NCI-H345 (cell line): ENCODE data around the gene STAM2.
"Not testable (repeated sequence)": the region's sequence is repeated elsewhere in the genome, so short reads cannot be mapped to it uniquely, and the experiment has no call there.

ENCODE experiments used
- DNase-seq: peaks from one replicate; lab custom pipeline; 2025; lab: John Stamatoyannopoulos, UW

Gene STAM2

GRCh38 chr2:152172201-152172785 is 3.3 kb downstream of the STAM2 start:
- DNase-seq = not testable (repeated sequence)

- no peak for DNase-seq
Observed at GRCh38 chr2:152171718-152172117, 3.8 kb downstream of the STAM2 start.

DNA sequence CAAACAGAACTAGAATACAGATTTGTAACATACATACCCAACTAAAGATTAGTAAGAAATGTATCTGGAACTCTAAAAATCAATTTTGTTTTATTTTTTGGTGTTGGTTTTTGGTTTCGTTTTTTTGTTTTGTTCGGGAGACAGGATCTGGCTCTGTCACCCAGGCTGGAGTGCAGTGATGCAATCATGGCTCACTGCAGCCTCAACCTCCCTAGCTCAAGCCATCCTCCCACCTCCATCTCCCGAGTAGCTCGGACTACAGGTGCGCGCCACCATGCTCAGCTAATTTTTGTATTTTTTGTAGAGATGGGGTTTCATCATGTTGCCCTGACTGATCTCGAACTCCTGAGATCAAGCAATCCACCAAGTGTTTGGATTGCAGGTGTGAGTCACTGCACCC is 6.4 kb downstream of the STAM2 start:
- not testable (repeated sequence) for DNase-seq

DNA sequence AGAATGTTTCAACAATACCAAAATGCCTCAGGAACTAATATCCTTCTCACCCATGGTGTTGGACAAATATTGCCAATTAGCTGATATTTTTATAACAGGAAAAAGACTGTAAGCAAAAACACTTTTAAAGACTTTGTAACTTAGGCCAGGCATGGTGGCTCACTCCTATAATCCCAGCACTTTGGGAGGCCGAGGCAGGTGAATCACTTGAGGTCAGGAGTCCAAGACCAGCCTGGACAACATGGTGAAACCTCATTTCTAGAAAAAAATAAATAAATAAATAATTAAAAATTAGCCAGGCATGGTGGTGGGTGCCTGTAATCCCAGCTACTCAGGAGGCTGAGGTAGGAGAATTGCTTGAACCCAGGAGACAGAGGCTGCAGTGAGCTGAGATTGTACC is 8.1 kb downstream of the STAM2 start:
- DNase-seq = not testable (repeated sequence)

DNA sequence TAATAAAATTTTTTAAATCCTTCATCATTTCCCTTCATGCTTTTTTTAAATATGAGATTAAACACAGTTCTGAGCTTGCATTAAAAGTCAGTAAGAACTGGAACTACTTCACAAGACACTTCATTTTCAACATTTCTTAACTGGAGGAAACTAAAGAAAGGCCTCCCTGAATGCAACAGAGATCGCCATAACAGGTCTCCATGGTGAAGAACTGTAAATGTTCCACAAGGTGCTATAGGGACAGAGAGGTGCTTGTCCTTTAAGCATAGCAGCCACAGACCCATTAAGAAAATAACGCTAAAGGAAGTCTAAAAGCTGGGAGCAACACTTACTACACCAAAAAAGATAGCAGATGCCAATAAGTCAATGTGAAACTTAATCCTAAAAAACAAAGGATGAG is 8.5 kb downstream of the STAM2 start:
- DNase-seq = no peak

DNA sequence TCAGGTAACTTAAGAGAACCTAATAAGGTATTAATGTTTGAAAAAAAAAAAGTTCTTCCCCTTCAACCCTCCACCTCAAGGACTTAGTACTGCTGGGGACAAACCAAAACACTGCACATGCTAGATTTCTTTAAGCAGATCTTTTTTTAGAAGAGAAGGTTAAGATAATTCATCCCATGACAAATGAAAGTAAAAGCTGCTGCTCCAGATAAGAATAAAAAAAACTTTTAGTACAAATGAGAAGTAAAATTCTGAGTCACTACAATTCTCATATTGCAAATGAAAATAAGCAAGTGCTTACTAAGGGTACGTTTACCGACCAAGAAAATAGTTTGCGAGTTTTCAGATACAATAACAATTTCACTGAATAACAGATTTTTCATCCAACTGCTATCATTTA is 8.9 kb downstream of the STAM2 start:
- no peak for DNase-seq

GRCh38 chr2:152165780-152166179 is 9.8 kb downstream of the STAM2 start:
- no peak for DNase-seq

DNA sequence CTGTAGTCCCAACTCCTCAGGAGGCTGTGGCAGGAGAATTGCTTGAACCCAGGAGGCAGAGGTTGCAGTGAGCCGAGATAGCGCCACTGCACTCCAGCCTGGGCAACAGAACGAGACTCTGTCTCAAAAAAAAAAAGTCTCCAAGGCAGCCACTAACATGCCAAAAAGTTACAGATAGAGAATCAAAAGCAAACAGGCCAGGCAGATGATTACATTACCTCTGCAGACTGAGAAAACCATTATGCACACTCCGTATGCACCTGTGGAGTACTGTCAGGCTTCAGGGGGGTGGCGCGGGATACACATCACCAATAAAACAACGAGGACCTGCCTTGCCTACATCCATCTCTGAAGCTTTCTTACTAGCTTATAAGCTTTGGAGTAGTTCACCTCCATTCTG is 10.3 kb downstream of the STAM2 start:
- DNase-seq = no peak

- DNase-seq = not testable (repeated sequence)
Observed at GRCh38 chr2:152163669-152164068, 11.9 kb downstream of the STAM2 start.

DNA sequence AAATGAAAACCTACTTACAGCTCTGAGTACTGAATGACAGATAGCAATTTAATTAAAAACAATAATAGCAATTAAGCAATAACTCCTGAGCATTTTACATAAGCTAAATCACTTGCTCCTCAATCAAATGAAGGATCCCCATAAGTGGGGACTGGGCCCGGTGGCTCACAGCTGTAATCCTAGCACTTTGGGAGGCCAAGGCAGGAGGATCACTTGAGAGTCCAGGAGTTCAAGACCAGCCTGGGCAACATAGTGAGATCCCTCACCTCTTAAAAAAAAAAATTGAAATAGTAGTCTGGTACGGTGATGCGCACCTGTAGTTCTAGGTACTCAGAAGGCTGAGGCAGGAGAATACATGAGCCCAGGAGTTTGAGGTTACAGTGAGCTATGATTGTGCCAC is 13.4 kb downstream of the STAM2 start:
- DNase-seq = no peak

GRCh38 chr2:152161598-152161997 is 14.0 kb downstream of the STAM2 start:
- no peak for DNase-seq

- DNase-seq = not testable (repeated sequence)
Observed at GRCh38 chr2:152160378-152160777, 15.2 kb downstream of the STAM2 start.

DNA sequence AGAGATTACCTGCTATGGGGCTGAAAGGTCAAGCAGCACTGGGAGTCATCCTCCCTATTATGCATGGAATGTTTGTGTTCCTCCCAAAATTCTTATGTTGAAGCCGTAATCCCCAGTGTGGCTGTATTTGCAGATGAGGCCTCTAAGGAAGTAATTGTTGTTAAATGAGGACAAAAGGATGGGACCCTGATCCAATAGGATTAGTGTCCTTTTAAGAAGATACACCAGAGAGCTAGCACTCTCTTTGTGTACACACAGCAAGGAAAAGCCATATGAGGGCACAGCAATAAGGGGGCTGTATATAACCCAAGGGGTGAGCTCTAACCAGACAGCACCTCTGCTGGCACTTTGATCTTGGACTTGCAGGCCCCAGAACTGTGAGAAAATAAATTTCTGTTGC is 18.3 kb downstream of the STAM2 start:
- DNase-seq = no peak

GRCh38 chr2:152155209-152155608 is 20.4 kb downstream of the STAM2 start:
- DNase-seq = no peak

DNA sequence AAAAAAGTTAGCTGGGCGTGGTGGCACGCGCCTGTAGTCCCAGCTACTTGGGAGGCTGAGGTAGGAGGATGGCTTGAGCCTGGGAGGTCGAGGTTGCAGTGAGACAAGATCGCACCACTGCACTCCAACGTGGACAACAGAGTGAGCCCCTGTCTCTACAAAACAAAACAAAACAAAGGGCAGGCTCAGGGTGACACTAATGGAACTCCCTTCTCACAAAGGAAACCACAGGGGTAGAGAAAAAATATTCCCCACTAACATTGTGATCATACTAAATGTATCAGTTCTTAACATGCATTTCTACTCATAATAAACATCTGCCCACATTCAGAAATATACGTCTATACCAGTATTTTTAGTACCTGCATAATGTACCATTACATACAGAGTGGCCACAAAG is 21.1 kb downstream of the STAM2 start:
- DNase-seq = no peak

DNA sequence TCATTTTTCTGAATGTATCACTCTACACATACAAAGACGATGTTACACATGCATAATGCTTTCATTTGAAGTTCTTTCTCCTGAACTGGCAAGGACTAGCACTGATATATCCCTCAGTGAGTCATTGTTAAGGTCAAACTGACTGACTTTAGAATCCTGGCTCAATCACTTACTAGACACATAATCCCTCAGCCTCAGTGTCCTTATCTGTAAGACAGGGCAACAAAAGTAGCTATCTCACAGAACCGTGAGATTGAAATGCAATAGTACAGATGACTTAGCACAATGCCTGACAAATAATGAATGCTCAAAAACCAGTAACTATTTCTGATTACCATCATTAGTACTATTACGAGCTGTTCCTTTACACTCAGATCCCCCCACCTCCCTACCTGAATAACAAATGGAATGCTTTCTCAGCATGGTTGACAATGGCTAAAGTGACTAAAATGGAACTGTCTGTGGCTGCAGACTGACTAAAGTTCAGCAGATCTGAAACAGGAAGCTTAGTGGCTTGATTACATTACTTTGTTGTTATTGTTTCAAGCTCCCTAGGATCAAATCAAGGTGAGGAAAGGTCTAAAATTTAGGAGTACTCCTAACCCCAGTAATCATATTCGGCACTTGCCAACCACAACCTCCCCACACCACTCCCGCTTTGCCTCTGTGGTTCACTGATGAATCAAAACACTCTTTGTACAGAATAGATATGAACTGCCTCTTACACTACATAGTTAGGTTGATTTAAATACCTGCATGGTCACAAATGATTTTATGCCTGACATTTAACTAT is 40.9 kb downstream of the STAM2 start:
- no peak for DNase-seq

DNA sequence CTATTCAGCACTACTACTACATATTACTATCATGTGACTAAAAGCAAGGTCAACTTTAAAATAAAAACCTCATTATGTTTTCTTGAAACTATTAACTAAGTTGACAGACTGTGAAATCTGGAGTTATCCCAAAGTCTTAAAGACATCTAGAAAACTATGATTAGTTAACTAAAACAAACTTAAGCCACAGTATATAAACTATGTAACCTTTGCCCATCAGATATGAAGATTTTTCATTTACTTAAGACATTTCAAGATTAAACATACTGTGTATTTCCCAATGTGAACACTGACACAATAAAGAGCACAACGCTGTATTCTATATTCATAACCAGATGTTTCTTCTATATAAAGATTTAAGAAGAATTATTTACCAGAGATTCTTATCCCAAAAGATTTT is 43.3 kb downstream of the STAM2 start:
- no peak for DNase-seq

GRCh38 chr2:152127628-152128027 is 47.9 kb downstream of the STAM2 start:
- DNase-seq = no peak

DNA sequence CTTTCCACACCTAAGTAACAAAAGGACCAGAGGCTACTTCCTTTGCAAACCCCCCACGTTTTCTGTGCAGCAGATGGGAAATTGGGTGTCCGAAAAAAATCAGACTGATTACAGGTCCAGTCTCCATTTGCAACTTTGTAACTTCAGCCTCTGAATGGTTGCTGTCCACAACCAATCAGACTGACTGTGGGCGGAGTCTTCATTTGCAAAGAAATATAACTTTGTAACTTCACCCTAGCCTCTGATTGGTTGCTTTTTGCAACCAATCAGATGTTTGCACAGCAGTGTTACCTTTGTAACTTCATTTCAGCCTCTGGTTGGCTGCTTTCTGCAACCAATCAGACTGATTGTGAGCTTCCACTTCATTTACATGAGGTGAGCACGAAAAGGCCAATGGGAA is 48.9 kb downstream of the STAM2 start:
- no peak for DNase-seq

- no peak for DNase-seq
Observed at GRCh38 chr2:152122161-152122560, 53.4 kb downstream of the STAM2 start.

DNA sequence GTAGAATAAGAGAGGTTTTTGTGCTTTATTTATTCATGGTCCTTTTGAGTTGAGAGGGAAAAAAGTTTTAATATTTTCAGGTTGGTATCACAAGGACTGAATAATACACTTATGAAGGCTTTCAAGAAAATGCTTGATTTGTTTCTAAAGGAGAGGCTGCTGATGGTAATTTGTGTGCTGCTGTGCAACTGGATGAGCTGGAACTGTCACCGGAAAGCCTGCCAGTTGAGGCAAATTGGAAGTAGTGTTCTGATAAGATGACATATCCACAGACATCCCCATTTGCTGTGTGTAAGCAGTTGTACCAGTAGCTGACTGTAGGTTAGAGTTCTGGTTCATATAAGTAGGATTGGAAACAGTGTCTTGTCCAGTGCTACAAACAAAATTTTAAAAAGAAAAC is 55.1 kb downstream of the STAM2 start:
- DNase-seq = no peak

DNA sequence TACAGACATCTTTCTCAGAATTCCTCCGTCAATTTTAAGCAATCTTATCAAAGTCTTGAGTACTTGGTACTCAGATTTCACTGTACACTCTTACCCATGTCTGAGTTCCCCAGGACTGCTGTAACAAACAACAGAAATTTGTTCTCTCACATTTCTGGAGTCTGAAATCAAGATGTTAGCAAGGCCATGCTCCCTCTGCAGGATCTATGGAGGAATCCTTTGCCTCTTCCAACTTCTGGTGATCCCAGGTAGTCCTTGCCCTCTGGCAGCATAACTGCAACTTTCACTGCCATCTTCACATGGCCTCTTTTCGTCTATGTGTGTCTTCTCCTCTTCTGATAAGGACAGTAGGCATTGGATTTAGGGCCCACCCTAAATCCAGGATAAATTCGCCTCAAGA is 59.6 kb downstream of the STAM2 start:
- no peak for DNase-seq

- no peak for DNase-seq
Observed at GRCh38 chr2:152114366-152114765, 61.2 kb downstream of the STAM2 start.

GRCh38 chr2:152107140-152107539 is 68.4 kb downstream of the STAM2 start:
- DNase-seq = not testable (repeated sequence)
